PC-3 (cell line): ENCODE data around the gene KIF1C. TPM values are rescaled to one million over a fixed set of nuclear protein-coding genes. Genes with fewer than 3 reads are reported as not detected.

Experiments
- ATAC-seq: fragments of 200-7000 bp; cut with Tn5 transposase; 2 replicates; pipeline ENCODE4 v1.9.1; 2020; ENCODE audit warnings: mild to moderate bottlenecking, moderate library complexity
- BruUV-seq: library from RNA; stranded (reverse); fragments of 400-500 nt; replicated peaks from 2 replicates; lab custom pipeline; 2021; lab: Mats Ljungman, UMichigan
- CTCF ChIA-PET: fragments of 300-600 bp; sonication (Branson Sonifier 250); formaldehyde crosslinking; loops from one replicate; lab custom pipeline; 2022; ENCODE audit warnings: antibody characterized with exemption; lab: Charles Lee
- POLR2A ChIA-PET: fragments of 300-600 bp; sonication (Branson Sonifier 250); formaldehyde crosslinking; loops from one replicate; lab custom pipeline; 2022; ENCODE audit warnings: antibody characterized with exemption; ENCODE audit not compliant: unreplicated experiment; lab: Charles Lee
- DNase-seq: peaks from one replicate; pipeline ENCODE4 v3.0.0-alpha.2; 2015
- H2AFZ ChIP-seq: fragments of 300-600 bp; sonication (generic); 2 replicates; pipeline ENCODE4 v1.6.0; 2016; ENCODE audit warnings: antibody characterized with exemption, low read length
- H3F3A ChIP-seq: fragments of 300-600 bp; sonication (generic); one replicate; pipeline ENCODE4 v1.6.0; 2017; ENCODE audit warnings: antibody characterized with exemption, low read length, control low read depth, mild to moderate bottlenecking; ENCODE audit not compliant: unreplicated experiment
- H3K27ac ChIP-seq: fragments of 300-600 bp; sonication (generic); 2 replicates; pipeline ENCODE4 v1.5.1; 2016; ENCODE audit warnings: mild to moderate bottlenecking, low read length
- H3K27me3 ChIP-seq: fragments of 300-600 bp; sonication (generic); 2 replicates; pipeline ENCODE4 v1.6.1; 2016; ENCODE audit warnings: low read length, mixed read lengths
- H3K36me3 ChIP-seq: fragments of 300-600 bp; sonication (generic); 2 replicates; pipeline ENCODE4 v1.6.1; 2016; ENCODE audit warnings: low read depth, mixed run types, low read length, mixed read lengths
- H3K4me1 ChIP-seq: fragments of 300-600 bp; sonication (generic); 2 replicates; pipeline ENCODE4 v1.5.1; 2016; ENCODE audit warnings: low read length; ENCODE audit not compliant: insufficient read depth
- H3K4me2 ChIP-seq: fragments of 300-600 bp; sonication (generic); 2 replicates; pipeline ENCODE4 v1.6.0; 2016; ENCODE audit warnings: low read length
- H3K4me3 ChIP-seq: fragments of 300-600 bp; sonication (generic); 2 replicates; pipeline ENCODE4 v1.5.1; 2016; ENCODE audit warnings: mild to moderate bottlenecking, low read length, mixed read lengths
- H3K79me2 ChIP-seq: fragments of 300-600 bp; sonication (generic); 2 replicates; pipeline ENCODE4 v1.6.1; 2017; ENCODE audit warnings: low read length, mixed read lengths
- H3K9ac ChIP-seq: fragments of 300-600 bp; sonication (generic); 2 replicates; pipeline ENCODE4 v1.6.0; 2016; ENCODE audit warnings: mild to moderate bottlenecking, low read length
- H3K9me2 ChIP-seq: fragments of 300-600 bp; sonication (generic); replicated peaks from 2 replicates; pipeline ENCODE4 v1.6.1; 2016; ENCODE audit warnings: mixed run types, low read length, mixed read lengths
- H3K9me3 ChIP-seq: fragments of 300-600 bp; sonication (generic); 2 replicates; pipeline ENCODE4 v1.6.1; 2016; ENCODE audit warnings: low read length, mixed read lengths
- H4K20me1 ChIP-seq: fragments of 300-600 bp; sonication (generic); 2 replicates; pipeline ENCODE4 v1.6.1; 2016; ENCODE audit warnings: low read length, mixed read lengths
- EZH2 ChIP-seq: fragments of 300-600 bp; sonication (generic); IDR thresholded peaks from one replicate; pipeline ENCODE4 v1.6.1; 2017; ENCODE audit warnings: antibody characterized with exemption, mild to moderate bottlenecking, low read length; ENCODE audit not compliant: unreplicated experiment
- EZH2phosphoT487 ChIP-seq: fragments of 300-600 bp; sonication (generic); IDR thresholded peaks from 2 replicates; pipeline ENCODE4 v1.6.1; 2018; ENCODE audit warnings: mild to moderate bottlenecking, antibody characterized with exemption, low read length, borderline replicate concordance
- intact Hi-C: fragments of 100-400 bp; cut with micrococcal nuclease; formaldehyde crosslinking; loops from 2 replicates; pipeline ENCODE4 v1.9.0; 2023
- total RNA-seq: library from RNA; depleted of rRNA; stranded (reverse); fragments of >200 nt; gene quantifications from 2 replicates; pipeline ENCODE4 v1.2.3, GENCODE V29; 2014
- TF ChIP-seq, protein P1 (sequence below): fragments of 300-600 bp; sonication (generic); conservative IDR thresholded peaks from 2 replicates; pipeline ENCODE4 v1.5.1; 2017; ENCODE audit warnings: antibody characterized with exemption, low read depth, mild to moderate bottlenecking, low read length

Gene KIF1C
- total RNA-seq, 1 experiment from 2014 or later: 60.9 TPM

DNA sequence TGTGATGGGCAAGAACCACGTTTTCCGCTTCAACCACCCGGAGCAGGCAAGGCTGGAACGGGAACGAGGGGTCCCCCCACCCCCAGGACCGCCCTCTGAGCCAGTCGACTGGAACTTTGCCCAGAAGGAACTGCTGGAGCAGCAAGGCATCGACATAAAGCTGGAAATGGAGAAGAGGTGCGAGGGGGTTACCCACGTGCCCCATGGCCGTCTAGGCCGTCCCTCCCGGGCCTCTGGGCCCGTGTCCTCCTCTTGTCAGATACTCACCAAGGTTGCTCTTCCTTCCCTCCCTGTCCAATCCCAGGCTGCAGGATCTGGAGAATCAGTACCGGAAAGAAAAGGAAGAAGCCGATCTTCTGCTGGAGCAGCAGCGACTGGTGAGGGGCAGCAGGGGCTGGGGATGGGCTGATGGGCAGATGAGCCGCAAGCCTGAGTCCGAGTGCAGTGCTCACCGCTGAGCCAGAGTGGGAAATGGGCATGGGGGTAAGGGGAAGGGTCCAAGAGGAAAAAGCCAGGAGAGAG is 22.8 kb downstream of the KIF1C start:
- Histone ChIP-seq H3K9me2 (no peaks in the 10 kb centered on the region), H3K9ac (no peak overlapping the region), H3K79me2 (no peaks in the 10 kb centered on the region), H3K27ac (no peak overlapping the region), H2AFZ (no peak overlapping the region), H3F3A (no peaks in the 10 kb centered on the region), H3K27me3 (no peaks in the 10 kb centered on the region), H3K9me3 (no peaks in the 10 kb centered on the region), H3K4me2 (no peak overlapping the region), H3K36me3 (peaks cover 9% of the 10 kb centered on the region; the same call in 1 of the 2 replicates), H4K20me1 (no peaks in the 10 kb centered on the region), H3K4me3 (no peak overlapping the region), H3K4me1 (no peaks in the 10 kb centered on the region)
- intact Hi-C loops: no loop called here
- DNase-seq (no peak), ATAC-seq (no peak)
- TF ChIP-seq EZH2 (no peak), EZH2phosphoT487 (no peak)
- TF ChIP-seq, protein P1, sequence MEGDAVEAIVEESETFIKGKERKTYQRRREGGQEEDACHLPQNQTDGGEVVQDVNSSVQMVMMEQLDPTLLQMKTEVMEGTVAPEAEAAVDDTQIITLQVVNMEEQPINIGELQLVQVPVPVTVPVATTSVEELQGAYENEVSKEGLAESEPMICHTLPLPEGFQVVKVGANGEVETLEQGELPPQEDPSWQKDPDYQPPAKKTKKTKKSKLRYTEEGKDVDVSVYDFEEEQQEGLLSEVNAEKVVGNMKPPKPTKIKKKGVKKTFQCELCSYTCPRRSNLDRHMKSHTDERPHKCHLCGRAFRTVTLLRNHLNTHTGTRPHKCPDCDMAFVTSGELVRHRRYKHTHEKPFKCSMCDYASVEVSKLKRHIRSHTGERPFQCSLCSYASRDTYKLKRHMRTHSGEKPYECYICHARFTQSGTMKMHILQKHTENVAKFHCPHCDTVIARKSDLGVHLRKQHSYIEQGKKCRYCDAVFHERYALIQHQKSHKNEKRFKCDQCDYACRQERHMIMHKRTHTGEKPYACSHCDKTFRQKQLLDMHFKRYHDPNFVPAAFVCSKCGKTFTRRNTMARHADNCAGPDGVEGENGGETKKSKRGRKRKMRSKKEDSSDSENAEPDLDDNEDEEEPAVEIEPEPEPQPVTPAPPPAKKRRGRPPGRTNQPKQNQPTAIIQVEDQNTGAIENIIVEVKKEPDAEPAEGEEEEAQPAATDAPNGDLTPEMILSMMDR: no peak
- CTCF ChIA-PET: no interaction called here
- BruUV-seq: no TSS peak
- POLR2A ChIA-PET: no interaction called here

DNA sequence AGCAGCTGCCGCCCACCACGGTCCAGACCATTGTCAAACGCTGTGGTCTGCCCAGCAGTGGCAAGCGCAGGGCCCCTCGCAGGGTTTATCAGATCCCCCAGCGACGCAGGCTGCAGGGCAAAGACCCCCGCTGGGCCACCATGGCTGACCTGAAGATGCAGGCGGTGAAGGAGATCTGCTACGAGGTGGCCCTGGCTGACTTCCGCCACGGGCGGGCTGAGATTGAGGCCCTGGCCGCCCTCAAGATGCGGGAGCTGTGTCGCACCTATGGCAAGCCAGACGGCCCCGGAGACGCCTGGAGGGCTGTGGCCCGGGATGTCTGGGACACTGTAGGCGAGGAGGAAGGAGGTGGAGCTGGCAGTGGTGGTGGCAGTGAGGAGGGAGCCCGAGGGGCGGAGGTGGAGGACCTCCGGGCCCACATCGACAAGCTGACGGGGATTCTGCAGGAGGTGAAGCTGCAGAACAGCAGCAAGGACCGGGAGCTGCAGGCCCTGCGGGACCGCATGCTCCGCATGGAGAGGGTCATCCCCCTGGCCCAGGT is 24.5 kb downstream of the KIF1C start:
- Histone ChIP-seq H3K9ac (no peak overlapping the region), H3F3A (no peaks in the 10 kb centered on the region), H3K9me2 (no peaks in the 10 kb centered on the region), H3K27ac (no peak overlapping the region), H2AFZ (no peak overlapping the region), H3K27me3 (no peaks in the 10 kb centered on the region), H3K79me2 (no peaks in the 10 kb centered on the region), H3K4me3 (no peak overlapping the region), H3K4me2 (no peak overlapping the region), H3K4me1 (no peaks in the 10 kb centered on the region), H3K36me3 (peaks cover 9% of the 10 kb centered on the region; the same call in 1 of the 2 replicates), H4K20me1 (no peaks in the 10 kb centered on the region), H3K9me3 (no peaks in the 10 kb centered on the region)
- no TSS peak for BruUV-seq
- no peak for ATAC-seq
- ChIA-PET POLR2A (no interaction called here), CTCF (no interaction called here)
- TF ChIP-seq EZH2 (no peak), EZH2phosphoT487 (no peak)
- TF ChIP-seq, protein P1: no peak
- no peak for DNase-seq
- intact Hi-C loops: no loop called here

GRCh38 chr17:5023588-5024147 is 25.9 kb downstream of the KIF1C start:
- Histone ChIP-seq H3K79me2 (no peaks in the 10 kb centered on the region), H3K4me1 (no peaks in the 10 kb centered on the region), H3K4me2 (no peak overlapping the region), H3K9ac (no peak overlapping the region), H3K27me3 (no peaks in the 10 kb centered on the region), H3K4me3 (no peak overlapping the region), H3K27ac (no peak overlapping the region), H3K9me3 (no peaks in the 10 kb centered on the region), H3K36me3 (0 out of 2 replicates have a peak, but pooled peaks cover 6% of the 10 kb centered on the region), H4K20me1 (no peaks in the 10 kb centered on the region), H2AFZ (no peak overlapping the region), H3K9me2 (no peaks in the 10 kb centered on the region), H3F3A (no peaks in the 10 kb centered on the region)
- no peak for DNase-seq
- TF ChIP-seq EZH2phosphoT487 (no peak), EZH2 (no peak)
- TF ChIP-seq, protein P1: no peak
- no TSS peak for BruUV-seq
- ATAC-seq: no peak
- CTCF ChIA-PET: no interaction called here
- POLR2A ChIA-PET: no interaction called here
- intact Hi-C loops: no loop called here
